T-helper 1 cell treated with Interleukin-12 subunit alpha and Interleukin-12 subunit beta and Interleukin-4 antibody, amounts not matched to agents 30 μg/mL and 1 μg/mL, for 36 hours (primary cell): ENCODE data around the gene ROR1.

Source experiments
- H3K27ac Mint-ChIP-seq: one replicate; pipeline ENCODE4 v1.8.0; 2021; ENCODE audit warnings: mild to moderate bottlenecking, mixed read lengths
- H3K27me3 Mint-ChIP-seq: one replicate; pipeline ENCODE4 v1.8.0; 2021; ENCODE audit warnings: low read depth, mixed read lengths
- H3K36me3 Mint-ChIP-seq: one replicate; pipeline ENCODE4 v1.8.0; 2021; ENCODE audit warnings: low read depth, mixed read lengths
- H3K4me1 Mint-ChIP-seq: one replicate; pipeline ENCODE4 v1.8.0; 2021; ENCODE audit warnings: low read depth, mixed read lengths
- H3K4me3 Mint-ChIP-seq: one replicate; pipeline ENCODE4 v1.8.0; 2021; ENCODE audit warnings: mild to moderate bottlenecking, moderate library complexity, mixed read lengths
- H3K9me3 Mint-ChIP-seq: one replicate; pipeline ENCODE4 v1.8.0; 2021; ENCODE audit warnings: mixed read lengths

The ROR1 gene

DNA sequence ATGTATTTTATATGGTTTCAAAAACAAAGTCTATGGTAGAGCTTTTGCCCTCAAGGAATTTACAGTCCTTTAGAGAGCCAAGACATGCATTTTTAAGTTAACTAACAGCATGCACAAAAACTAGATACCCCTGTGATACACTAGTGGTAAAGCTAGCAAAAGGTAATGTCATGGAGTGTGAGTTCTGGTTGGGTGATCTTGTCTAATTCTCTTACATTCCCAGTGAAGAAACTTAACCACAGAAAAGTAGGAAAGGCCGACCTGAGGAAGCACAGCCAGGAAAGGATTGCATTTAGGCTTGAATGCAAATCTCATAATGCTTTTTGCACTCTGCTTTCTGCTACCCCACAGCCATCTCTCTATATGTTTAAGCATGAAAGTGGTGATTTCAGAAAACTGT is 202.2 kb downstream of the ROR1 start:
- no peak overlapping the region for H3K4me3 Mint-ChIP-seq
- H3K27ac Mint-ChIP-seq: no peak overlapping the region
- no peaks in the 10 kb centered on the region for H3K27me3 Mint-ChIP-seq
- no peaks in the 10 kb centered on the region for H3K36me3 Mint-ChIP-seq
- H3K9me3 Mint-ChIP-seq: no peaks in the 10 kb centered on the region
- no peaks in the 10 kb centered on the region for H3K4me1 Mint-ChIP-seq

- no peaks in the 10 kb centered on the region for H3K36me3 Mint-ChIP-seq
- H3K4me3 Mint-ChIP-seq: no peak overlapping the region
- H3K9me3 Mint-ChIP-seq: no peaks in the 10 kb centered on the region
- no peaks in the 10 kb centered on the region for H3K4me1 Mint-ChIP-seq
- H3K27ac Mint-ChIP-seq: no peak overlapping the region
- H3K27me3 Mint-ChIP-seq: no peaks in the 10 kb centered on the region
Measured at GRCh38 chr1:63977466-63977865, 203.6 kb downstream of the ROR1 start.

DNA sequence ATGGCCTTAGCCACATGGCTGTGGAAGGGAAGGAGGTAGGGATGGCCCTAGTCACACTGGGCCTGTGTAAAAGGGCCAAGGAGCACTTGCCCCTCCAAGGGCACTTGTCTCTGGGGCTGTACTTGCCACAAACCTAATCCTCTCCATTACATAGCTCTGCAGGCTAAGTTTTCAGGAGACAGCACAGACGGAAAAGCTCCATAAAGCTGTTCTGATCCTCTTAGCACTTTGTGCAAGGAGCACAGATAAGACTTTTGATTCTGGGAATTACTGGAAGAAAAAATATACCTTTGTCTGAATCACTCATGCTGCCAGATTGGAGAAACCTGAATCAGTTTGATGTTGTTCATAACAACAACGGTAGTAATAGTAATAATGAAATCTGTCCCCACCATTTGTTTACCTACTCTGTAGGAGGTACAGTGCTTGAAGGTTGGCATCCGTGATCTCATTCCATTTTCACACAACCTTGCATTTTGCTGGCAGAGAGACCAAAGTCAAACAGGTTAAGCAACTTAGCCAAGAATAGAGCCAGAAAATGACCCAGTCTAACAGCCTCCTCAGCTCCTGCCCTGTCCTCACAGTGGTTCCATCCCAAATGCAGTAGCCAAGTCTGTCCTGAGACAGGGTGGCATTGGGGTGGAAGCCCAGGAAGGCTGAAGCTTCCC is 207.1 kb downstream of the ROR1 start:
- Mint-ChIP-seq H3K4me1 (no peaks in the 10 kb centered on the region), H3K9me3 (no peaks in the 10 kb centered on the region), H3K27me3 (peaks cover 5% of the 10 kb centered on the region), H3K27ac (no peak overlapping the region), H3K36me3 (no peaks in the 10 kb centered on the region), H3K4me3 (no peak overlapping the region)

DNA sequence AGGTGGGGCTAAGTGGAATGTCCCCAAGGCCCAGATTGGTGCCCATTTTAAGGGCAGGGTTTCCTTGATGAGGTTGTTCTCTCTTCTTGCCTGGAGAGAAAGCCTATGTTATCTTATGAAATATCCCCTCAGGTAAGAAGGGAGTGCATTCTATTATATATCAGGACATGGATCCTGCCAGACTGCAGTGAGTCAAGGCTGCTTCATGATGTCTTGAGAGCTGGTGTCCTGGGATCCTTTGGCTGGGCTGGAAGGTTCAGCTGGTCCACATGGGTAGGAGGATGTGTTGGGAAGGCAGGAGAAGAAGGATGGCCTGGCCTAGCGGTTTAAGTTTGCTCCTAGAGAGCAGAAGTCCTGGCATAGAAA is 207.6 kb downstream of the ROR1 start:
- H3K9me3 Mint-ChIP-seq: no peaks in the 10 kb centered on the region
- H3K36me3 Mint-ChIP-seq: no peaks in the 10 kb centered on the region
- no peak overlapping the region for H3K4me3 Mint-ChIP-seq
- H3K27ac Mint-ChIP-seq: no peak overlapping the region
- H3K27me3 Mint-ChIP-seq: peaks cover 5% of the 10 kb centered on the region
- no peaks in the 10 kb centered on the region for H3K4me1 Mint-ChIP-seq

GRCh38 chr1:63982201-63982600 is 208.4 kb downstream of the ROR1 start:
- Mint-ChIP-seq H3K4me3 (no peak overlapping the region), H3K27ac (no peak overlapping the region), H3K36me3 (no peaks in the 10 kb centered on the region), H3K4me1 (no peaks in the 10 kb centered on the region), H3K27me3 (peaks cover 5% of the 10 kb centered on the region), H3K9me3 (no peaks in the 10 kb centered on the region)

GRCh38 chr1:63983391-63984256 is 209.8 kb downstream of the ROR1 start:
- H3K36me3 Mint-ChIP-seq: no peaks in the 10 kb centered on the region
- H3K27ac Mint-ChIP-seq: no peak overlapping the region
- no peaks in the 10 kb centered on the region for H3K4me1 Mint-ChIP-seq
- no peaks in the 10 kb centered on the region for H3K9me3 Mint-ChIP-seq
- no peak overlapping the region for H3K4me3 Mint-ChIP-seq
- H3K27me3 Mint-ChIP-seq: peaks cover 5% of the 10 kb centered on the region

- Mint-ChIP-seq H3K4me1 (no peaks in the 10 kb centered on the region), H3K9me3 (no peaks in the 10 kb centered on the region), H3K4me3 (no peak overlapping the region), H3K36me3 (no peaks in the 10 kb centered on the region), H3K27ac (no peak overlapping the region), H3K27me3 (peaks cover 6% of the 10 kb centered on the region)
Measured at GRCh38 chr1:63984257-63984929, 210.6 kb downstream of the ROR1 start.

GRCh38 chr1:63984930-63985290 is 211.1 kb downstream of the ROR1 start:
- no peaks in the 10 kb centered on the region for H3K9me3 Mint-ChIP-seq
- H3K27me3 Mint-ChIP-seq: peaks cover 11% of the 10 kb centered on the region
- H3K4me1 Mint-ChIP-seq: no peaks in the 10 kb centered on the region
- H3K27ac Mint-ChIP-seq: no peak overlapping the region
- H3K4me3 Mint-ChIP-seq: no peak overlapping the region
- H3K36me3 Mint-ChIP-seq: no peaks in the 10 kb centered on the region

- Mint-ChIP-seq H3K4me3 (no peak overlapping the region), H3K9me3 (no peaks in the 10 kb centered on the region), H3K27me3 (peaks cover 12% of the 10 kb centered on the region), H3K36me3 (no peaks in the 10 kb centered on the region), H3K4me1 (no peaks in the 10 kb centered on the region), H3K27ac (no peak overlapping the region)
Measured at GRCh38 chr1:63987014-63987627, 213.3 kb downstream of the ROR1 start.

DNA sequence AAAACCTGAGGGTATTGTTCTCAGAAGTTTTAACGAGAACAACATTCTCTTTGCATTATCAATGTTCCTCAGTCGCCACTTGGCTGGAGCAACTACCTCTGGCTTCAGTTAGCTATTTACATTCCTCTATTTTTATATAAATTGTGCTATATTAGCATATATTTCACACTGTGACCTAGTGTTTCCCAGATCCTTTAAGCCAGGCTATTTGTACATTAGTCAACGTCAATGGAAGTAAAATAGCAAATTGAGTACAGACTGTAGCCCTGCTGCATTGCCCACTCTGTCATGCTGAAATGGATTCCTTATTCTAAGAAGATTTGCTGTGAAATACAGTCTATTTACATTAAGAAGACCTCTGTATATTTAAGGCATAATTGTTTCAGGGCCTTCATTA is 213.8 kb downstream of the ROR1 start:
- no peaks in the 10 kb centered on the region for H3K4me1 Mint-ChIP-seq
- no peak overlapping the region for H3K4me3 Mint-ChIP-seq
- H3K36me3 Mint-ChIP-seq: no peaks in the 10 kb centered on the region
- H3K9me3 Mint-ChIP-seq: no peaks in the 10 kb centered on the region
- H3K27ac Mint-ChIP-seq: no peak overlapping the region
- H3K27me3 Mint-ChIP-seq: peaks cover 12% of the 10 kb centered on the region

DNA sequence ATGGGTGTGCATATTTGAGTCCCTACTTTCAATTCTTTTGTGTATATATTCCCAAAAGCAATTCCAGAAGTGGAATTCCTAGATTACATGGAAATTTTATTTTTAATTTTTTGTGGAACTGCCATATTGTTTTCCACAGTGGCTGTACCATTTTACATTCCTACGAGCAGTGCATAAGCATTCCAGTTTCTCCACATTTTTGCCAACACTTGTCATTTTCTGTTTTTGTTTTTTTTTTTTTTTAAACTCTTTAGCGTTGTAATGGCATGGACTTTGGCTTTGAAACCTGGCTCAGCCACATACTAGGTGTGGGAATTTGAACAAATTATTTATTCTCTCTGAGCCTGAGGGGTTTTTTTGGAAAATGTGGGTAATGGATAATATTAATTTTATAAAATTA is 215.1 kb downstream of the ROR1 start:
- no peaks in the 10 kb centered on the region for H3K36me3 Mint-ChIP-seq
- H3K4me1 Mint-ChIP-seq: no peaks in the 10 kb centered on the region
- H3K27me3 Mint-ChIP-seq: peaks cover 7% of the 10 kb centered on the region
- H3K4me3 Mint-ChIP-seq: no peak overlapping the region
- no peaks in the 10 kb centered on the region for H3K9me3 Mint-ChIP-seq
- H3K27ac Mint-ChIP-seq: no peak overlapping the region

- Mint-ChIP-seq H3K4me3 (no peak overlapping the region), H3K36me3 (no peaks in the 10 kb centered on the region), H3K4me1 (no peaks in the 10 kb centered on the region), H3K27me3 (peaks cover 7% of the 10 kb centered on the region), H3K27ac (no peak overlapping the region), H3K9me3 (no peaks in the 10 kb centered on the region)
Measured at GRCh38 chr1:63991685-63992084, 217.9 kb downstream of the ROR1 start.

GRCh38 chr1:64000021-64000420 is 226.2 kb downstream of the ROR1 start:
- peaks cover 8% of the 10 kb centered on the region for H3K27me3 Mint-ChIP-seq

GRCh38 chr1:64001038-64001437 is 227.2 kb downstream of the ROR1 start:
- Mint-ChIP-seq H3K27me3 (peaks cover 8% of the 10 kb centered on the region), H3K4me1 (peaks cover 4% of the 10 kb centered on the region), H3K4me3 (no peak overlapping the region), H3K36me3 (no peaks in the 10 kb centered on the region), H3K27ac (no peak overlapping the region), H3K9me3 (no peaks in the 10 kb centered on the region)

More at GRCh38 chr1:64000021-64000420, 226.2 kb downstream of the ROR1 start:
- no peaks in the 10 kb centered on the region for H3K36me3 Mint-ChIP-seq
- no peak overlapping the region for H3K27ac Mint-ChIP-seq
- peaks cover 3% of the 10 kb centered on the region for H3K4me1 Mint-ChIP-seq
- H3K9me3 Mint-ChIP-seq: no peaks in the 10 kb centered on the region
- H3K4me3 Mint-ChIP-seq: no peak overlapping the region
